NCI-H146 treated with DMSO at 0.1 percent for 48 hours (cell line): ENCODE data around the gene OR8G5.
"Not testable (repeated sequence)": the region's sequence is repeated elsewhere in the genome, so short reads cannot be mapped to it uniquely, and the experiment has no call there.

Experiments
- DNase-seq: peaks from one replicate; lab custom pipeline; 2025; ENCODE audit not compliant: unreplicated experiment; lab: John Stamatoyannopoulos, UW

The OR8G5 gene

GRCh38 chr11:124256076-124256475 lies at the start of gene OR8G5:
OR8G5 (plus strand) TSS chr11:124256376; CDS start chr11:124264932, 8,556 bp downstream.
- no peak for DNase-seq

GRCh38 chr11:124207102-124207792 lies 48.9 kb upstream of the OR8G5 start:
- DNase-seq = no peak

- no peak for DNase-seq
These were observed 46.3 kb upstream of the OR8G5 start for GRCh38 chr11:124209824-124210357.

GRCh38 chr11:124210421-124210820 lies 45.8 kb upstream of the OR8G5 start:
- DNase-seq = no peak

- no peak for DNase-seq
These were observed 44.9 kb upstream of the OR8G5 start for GRCh38 chr11:124211321-124211720.

GRCh38 chr11:124214027-124214426 lies 42.1 kb upstream of the OR8G5 start:
- DNase-seq = no peak

GRCh38 chr11:124219126-124219525 lies 37.0 kb upstream of the OR8G5 start:
- no peak for DNase-seq

GRCh38 chr11:124222407-124222806 lies 33.8 kb upstream of the OR8G5 start:
- no peak for DNase-seq

- not testable (repeated sequence) for DNase-seq
These were observed 31.4 kb upstream of the OR8G5 start for GRCh38 chr11:124224618-124225423.

GRCh38 chr11:124225471-124225870 lies 30.7 kb upstream of the OR8G5 start:
- no peak for DNase-seq

- DNase-seq = no peak
These were observed 22.8 kb upstream of the OR8G5 start for GRCh38 chr11:124233376-124233775.

- no peak for DNase-seq
These were observed 17.7 kb upstream of the OR8G5 start for GRCh38 chr11:124238512-124238911.

GRCh38 chr11:124240621-124241397 lies 15.4 kb upstream of the OR8G5 start, which contains the start of gene OR8G1:
OR8G1 (plus strand) TSS chr11:124241095; CDS start chr11:124249676, 8,581 bp downstream.
- no peak for DNase-seq

GRCh38 chr11:124249869-124250268 lies 6.3 kb upstream of the OR8G5 start:
- not testable (repeated sequence) for DNase-seq

GRCh38 chr11:124265041-124265440 lies 8.9 kb downstream of the OR8G5 start:
- DNase-seq = not testable (repeated sequence)

- DNase-seq = not testable (repeated sequence)
These were observed 14.7 kb downstream of the OR8G5 start for GRCh38 chr11:124270886-124271285.

- no peak for DNase-seq
These were observed 17.8 kb downstream of the OR8G5 start for GRCh38 chr11:124274000-124274399.

GRCh38 chr11:124276081-124276480 lies 19.9 kb downstream of the OR8G5 start:
- no peak for DNase-seq

- no peak for DNase-seq
These were observed 21.0 kb downstream of the OR8G5 start for GRCh38 chr11:124277207-124277606.

GRCh38 chr11:124277804-124278203 lies 21.6 kb downstream of the OR8G5 start:
- DNase-seq = no peak

- no peak for DNase-seq
These were observed 22.1 kb downstream of the OR8G5 start for GRCh38 chr11:124278261-124278660.
